K562 (cell line): ENCODE data around the gene WASF2. TPM values are rescaled to one million over a fixed set of nuclear protein-coding genes. Genes with fewer than 3 reads are reported as not detected.

Source experiments
- CREB1 ChIP-seq, 2 experiments: sonication (generic) in 1 of 2; formaldehyde crosslinking in 1 of 2; IDR thresholded peaks; 2 replicates each; pipeline versions ENCODE4 v1.6.1 to v1.8.0; 2012 to 2022; ENCODE audit warnings: inconsistent platforms in 1 of 2, mild to moderate bottlenecking in 1 of 2, missing genetic modification reagents in 1 of 2, moderate library complexity in 1 of 2
- FOS ChIP-seq: IDR thresholded peaks from 3 replicates; pipeline ENCODE4 v1.6.1; 2011; ENCODE audit not compliant: insufficient read length; ENCODE audit errors: extremely low read depth
- MAFK ChIP-seq: IDR thresholded peaks from 2 replicates; pipeline ENCODE4 v1.6.1; 2011; ENCODE audit warnings: low read length, improper control_type of control experiment
- MECOM ChIP-seq: fragments of 250-450 bp; sonication (Bioruptor Pico); IDR thresholded peaks from 2 replicates; pipeline ENCODE4 v1.8.0; 2022; ENCODE audit warnings: inconsistent platforms
- MEF2D ChIP-seq: conservative IDR thresholded peaks from 2 replicates; pipeline ENCODE4 v1.6.1; 2016; ENCODE audit warnings: low read depth, missing genetic modification characterization, missing compliant biosample characterization
- MITF ChIP-seq: IDR thresholded peaks from 2 replicates; pipeline ENCODE4 v1.6.1; 2014; ENCODE audit warnings: antibody characterized with exemption
- MTA3 ChIP-seq: fragments of 450-650 bp; formaldehyde crosslinking; IDR thresholded peaks from 2 replicates; pipeline ENCODE4 v1.6.1; 2017; ENCODE audit warnings: mild to moderate bottlenecking, borderline replicate concordance
- NFRKB ChIP-seq: fragments of 450-650 bp; IDR thresholded peaks from 2 replicates; pipeline ENCODE4 v1.6.1; 2016; ENCODE audit warnings: low read depth
- NR3C1 ChIP-seq: sonication (generic); formaldehyde crosslinking; IDR thresholded peaks from 2 replicates; pipeline ENCODE4 v1.8.1; 2022; ENCODE audit warnings: missing genetic modification reagents
- RBM22 ChIP-seq: fragments of 200-400 bp; formaldehyde crosslinking; IDR thresholded peaks from 2 replicates; pipeline ENCODE4 v1.6.1; 2018; ENCODE audit warnings: low read length, low read depth; ENCODE audit not compliant: poor library complexity, severe bottlenecking
- SMARCE1 ChIP-seq: fragments of 450-650 bp; IDR thresholded peaks from 2 replicates; pipeline ENCODE4 v1.7.1; 2016; ENCODE audit warnings: mild to moderate bottlenecking
- SRSF1 ChIP-seq: fragments of 200-400 bp; formaldehyde crosslinking; IDR thresholded peaks from 2 replicates; pipeline ENCODE4 v1.6.1; 2017; ENCODE audit warnings: mild to moderate bottlenecking, low read depth, low read length, moderate library complexity
- TCF7L2 ChIP-seq: fragments of 150-350 bp; IDR thresholded peaks from 2 replicates; pipeline ENCODE4 v1.6.1; 2016; ENCODE audit warnings: low read depth, mild to moderate bottlenecking, low read length, moderate library complexity
- ZBTB17 ChIP-seq: fragments of 450-650 bp; formaldehyde crosslinking; IDR thresholded peaks from 2 replicates; pipeline ENCODE4 v1.4.0; 2020; ENCODE audit warnings: mild to moderate bottlenecking
- ZNF133 ChIP-seq: fragments of 250-450 bp; sonication (Bioruptor Pico); IDR thresholded peaks from 2 replicates; pipeline ENCODE4 v1.4.0; 2020; ENCODE audit warnings: mild to moderate bottlenecking
- ZNF134 ChIP-seq: fragments of 250-450 bp; sonication (Bioruptor Pico); conservative IDR thresholded peaks from 2 replicates; pipeline ENCODE4 v1.4.0; 2020
- ZNF316 ChIP-seq: fragments of 450-650 bp; IDR thresholded peaks from 2 replicates; pipeline ENCODE4 v1.6.1; 2016
- ZNF384 ChIP-seq: IDR thresholded peaks from 2 replicates; pipeline ENCODE4 v1.6.1; 2012; ENCODE audit warnings: low read depth, low read length, improper control_type of control experiment
- ZNF395 ChIP-seq: fragments of 200-800 bp; sonication (Bioruptor generic); IDR thresholded peaks from 2 replicates; pipeline ENCODE4 v1.6.1; 2017; ENCODE audit warnings: missing genetic modification characterization, missing compliant biosample characterization
- ZNF668 ChIP-seq: fragments of 250-450 bp; sonication (Bioruptor Pico); IDR thresholded peaks from 2 replicates; pipeline ENCODE4 v1.8.0; 2022; ENCODE audit warnings: mild to moderate bottlenecking, inconsistent platforms
- polyA plus RNA-seq, 8 experiments: library from polyadenylated mRNA; depleted of rRNA in 4 of 8; stranded (reverse) in 5 of 8; unstranded in 3 of 8; fragments of >200 nt; fragmentation: Nextera tagmentation in 2 of 8; fragmentation: Illumina TruSeq in 1 of 8; extraction: Ambion mirVana in 2 of 8; extraction: Trizol in 1 of 8; gene quantifications; 2 replicates each; pipeline versions ENCODE4 v1.2.1 to v1.2.3, GENCODE V29; 2011 to 2014; ENCODE audit warnings: inconsistent platforms in 1 of 8, missing spikeins in 1 of 8
- total RNA-seq, 7 experiments: library from RNA; depleted of rRNA in 6 of 7; stranded (reverse); fragments of >200 nt in 6 of 7; fragmentation: Illumina TruSeq in 2 of 7; extraction: Trizol in 2 of 7; gene quantifications; 2 replicates each; pipeline versions ENCODE4 v1.2.1 to v1.2.3, GENCODE V29; 2011 to 2021; ENCODE audit warnings: low replicate concordance in 1 of 7
- TF ChIP-seq, protein P1 (sequence below), 2 experiments: fragments of 450-650 bp; IDR thresholded peaks; 2 replicates each; pipeline ENCODE4 v1.6.1; 2016
- TF ChIP-seq, protein P2 (sequence below): fragments of 150-350 bp; IDR thresholded peaks from 2 replicates; pipeline ENCODE4 v1.6.1; 2014; ENCODE audit warnings: low read depth, mild to moderate bottlenecking, low read length, borderline replicate concordance

Gene WASF2
- total and polyA plus RNA-seq, 9 of the 15 experiments (the other 6 are each of a cell fraction or from before 2014, with no cell fraction given) = 8.2 to 163 (median 31.2) TPM

- TF ChIP-seq ZNF395 (peak; percentile 63; the same call in 1 of the 2 replicates), ZNF384 (peak; percentile 89), SMARCE1 (peak; percentile 68; the same call in 1 of the 2 replicates), RBM22 (no peak), CREB1 (IDR thresholded peaks at IDR 0.05) (no peak), CREB1 (CRISPR knock-in tag; IDR thresholded peaks at IDR 0.05) (no peak), FOS (no peak), MECOM (CRISPR knock-in tag) (no peak), ZNF133 (no peak), MITF (no peak), NR3C1 (no peak), MTA3 (no peak; the same call in 1 of the 2 replicates), SRSF1 (no peak), ZNF668 (no peak), TCF7L2 (no peak), ZNF134 (no peak), NFRKB (0 out of 2 replicates have a peak, but pooled peaks have one; percentile 21), ZBTB17 (CRISPR knock-in tag) (no peak), ZNF316 (no peak), MAFK (no peak), MEF2D (tag) (0 out of 2 replicates have a peak, but pooled peaks have one; percentile 33)
- TF ChIP-seq, protein P1, sequence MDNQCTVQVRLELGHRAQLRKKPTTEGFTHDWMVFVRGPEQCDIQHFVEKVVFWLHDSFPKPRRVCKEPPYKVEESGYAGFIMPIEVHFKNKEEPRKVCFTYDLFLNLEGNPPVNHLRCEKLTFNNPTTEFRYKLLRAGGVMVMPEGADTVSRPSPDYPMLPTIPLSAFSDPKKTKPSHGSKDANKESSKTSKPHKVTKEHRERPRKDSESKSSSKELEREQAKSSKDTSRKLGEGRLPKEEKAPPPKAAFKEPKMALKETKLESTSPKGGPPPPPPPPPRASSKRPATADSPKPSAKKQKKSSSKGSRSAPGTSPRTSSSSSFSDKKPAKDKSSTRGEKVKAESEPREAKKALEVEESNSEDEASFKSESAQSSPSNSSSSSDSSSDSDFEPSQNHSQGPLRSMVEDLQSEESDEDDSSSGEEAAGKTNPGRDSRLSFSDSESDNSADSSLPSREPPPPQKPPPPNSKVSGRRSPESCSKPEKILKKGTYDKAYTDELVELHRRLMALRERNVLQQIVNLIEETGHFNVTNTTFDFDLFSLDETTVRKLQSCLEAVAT (IDR thresholded peaks at IDR 0.05) = peak in 1 of 2 experiments; percentile 42; a peak in 1 of 4 replicates
- TF ChIP-seq, protein P2, sequence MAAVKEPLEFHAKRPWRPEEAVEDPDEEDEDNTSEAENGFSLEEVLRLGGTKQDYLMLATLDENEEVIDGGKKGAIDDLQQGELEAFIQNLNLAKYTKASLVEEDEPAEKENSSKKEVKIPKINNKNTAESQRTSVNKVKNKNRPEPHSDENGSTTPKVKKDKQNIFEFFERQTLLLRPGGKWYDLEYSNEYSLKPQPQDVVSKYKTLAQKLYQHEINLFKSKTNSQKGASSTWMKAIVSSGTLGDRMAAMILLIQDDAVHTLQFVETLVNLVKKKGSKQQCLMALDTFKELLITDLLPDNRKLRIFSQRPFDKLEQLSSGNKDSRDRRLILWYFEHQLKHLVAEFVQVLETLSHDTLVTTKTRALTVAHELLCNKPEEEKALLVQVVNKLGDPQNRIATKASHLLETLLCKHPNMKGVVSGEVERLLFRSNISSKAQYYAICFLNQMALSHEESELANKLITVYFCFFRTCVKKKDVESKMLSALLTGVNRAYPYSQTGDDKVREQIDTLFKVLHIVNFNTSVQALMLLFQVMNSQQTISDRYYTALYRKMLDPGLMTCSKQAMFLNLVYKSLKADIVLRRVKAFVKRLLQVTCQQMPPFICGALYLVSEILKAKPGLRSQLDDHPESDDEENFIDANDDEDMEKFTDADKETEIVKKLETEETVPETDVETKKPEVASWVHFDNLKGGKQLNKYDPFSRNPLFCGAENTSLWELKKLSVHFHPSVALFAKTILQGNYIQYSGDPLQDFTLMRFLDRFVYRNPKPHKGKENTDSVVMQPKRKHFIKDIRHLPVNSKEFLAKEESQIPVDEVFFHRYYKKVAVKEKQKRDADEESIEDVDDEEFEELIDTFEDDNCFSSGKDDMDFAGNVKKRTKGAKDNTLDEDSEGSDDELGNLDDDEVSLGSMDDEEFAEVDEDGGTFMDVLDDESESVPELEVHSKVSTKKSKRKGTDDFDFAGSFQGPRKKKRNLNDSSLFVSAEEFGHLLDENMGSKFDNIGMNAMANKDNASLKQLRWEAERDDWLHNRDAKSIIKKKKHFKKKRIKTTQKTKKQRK = no peak
Observed at GRCh38 chr1:27517907-27518718, 28.1 kb upstream of the WASF2 start (continued).
